GM13977 (cell line): ENCODE data around the gene TEX29.

Experiments used
- DNase-seq: peaks from one replicate; pipeline ENCODE4 v3.0.0; 2012; ENCODE audit warnings: low spot score
- CTCF ChIP-seq: IDR thresholded peaks from 2 replicates; pipeline ENCODE4 v1.5.1; 2012; ENCODE audit warnings: mild to moderate bottlenecking, control low read depth; ENCODE audit not compliant: insufficient read depth; ENCODE audit errors: extremely low read depth, missing control alignments
- in situ Hi-C: fragments of 300-500 bp; cut with MboI; formaldehyde crosslinking; loops from one replicate; pipeline ENCODE4 v1.12.0; 2022; ENCODE audit warnings: low sequenced_read_pairs, low pct_unique_long_range_greater_than_20kb, mixed read lengths, inconsistent platforms; ENCODE audit not compliant: unreplicated experiment

TEX29 gene

GRCh38 chr13:111314852-111315251 is 5.6 kb upstream of the TEX29 start:
- no peak for DNase-seq
- in situ Hi-C loops: no loop called here
- TF ChIP-seq CTCF: no peak

GRCh38 chr13:111315347-111315995 is 5.0 kb upstream of the TEX29 start:
- in situ Hi-C loops: no loop called here
- TF ChIP-seq CTCF: no peak
- DNase-seq: no peak

GRCh38 chr13:111316161-111316730 is 4.2 kb upstream of the TEX29 start:
- no peak for TF ChIP-seq CTCF
- DNase-seq: no peak
- in situ Hi-C loops: no loop called here

GRCh38 chr13:111317042-111317550 is 3.3 kb upstream of the TEX29 start:
- in situ Hi-C loops: no loop called here
- no peak for DNase-seq
- no peak for TF ChIP-seq CTCF

- no peak for DNase-seq
- in situ Hi-C loops: no loop called here
- TF ChIP-seq CTCF: no peak
Measured at GRCh38 chr13:111317571-111318345, 2.7 kb upstream of the TEX29 start.

- in situ Hi-C loops: no loop called here
Measured at GRCh38 chr13:111318386-111318785, 2.1 kb upstream of the TEX29 start.

More at GRCh38 chr13:111318386-111318785, 2.1 kb upstream of the TEX29 start:
- DNase-seq: no peak
- no peak for TF ChIP-seq CTCF
